ENCODE measurements around the gene FOXL2. TPM values are rescaled to one million over a fixed set of nuclear protein-coding genes. Genes with fewer than 3 reads are reported as not detected.

The FOXL2 gene
- total and polyA plus RNA-seq, 9 of the 15 experiments (the other 6 are each of a cell fraction or from before 2014, with no cell fraction given) = 0.27 to 22.1 (median 3.2) TPM

DNA sequence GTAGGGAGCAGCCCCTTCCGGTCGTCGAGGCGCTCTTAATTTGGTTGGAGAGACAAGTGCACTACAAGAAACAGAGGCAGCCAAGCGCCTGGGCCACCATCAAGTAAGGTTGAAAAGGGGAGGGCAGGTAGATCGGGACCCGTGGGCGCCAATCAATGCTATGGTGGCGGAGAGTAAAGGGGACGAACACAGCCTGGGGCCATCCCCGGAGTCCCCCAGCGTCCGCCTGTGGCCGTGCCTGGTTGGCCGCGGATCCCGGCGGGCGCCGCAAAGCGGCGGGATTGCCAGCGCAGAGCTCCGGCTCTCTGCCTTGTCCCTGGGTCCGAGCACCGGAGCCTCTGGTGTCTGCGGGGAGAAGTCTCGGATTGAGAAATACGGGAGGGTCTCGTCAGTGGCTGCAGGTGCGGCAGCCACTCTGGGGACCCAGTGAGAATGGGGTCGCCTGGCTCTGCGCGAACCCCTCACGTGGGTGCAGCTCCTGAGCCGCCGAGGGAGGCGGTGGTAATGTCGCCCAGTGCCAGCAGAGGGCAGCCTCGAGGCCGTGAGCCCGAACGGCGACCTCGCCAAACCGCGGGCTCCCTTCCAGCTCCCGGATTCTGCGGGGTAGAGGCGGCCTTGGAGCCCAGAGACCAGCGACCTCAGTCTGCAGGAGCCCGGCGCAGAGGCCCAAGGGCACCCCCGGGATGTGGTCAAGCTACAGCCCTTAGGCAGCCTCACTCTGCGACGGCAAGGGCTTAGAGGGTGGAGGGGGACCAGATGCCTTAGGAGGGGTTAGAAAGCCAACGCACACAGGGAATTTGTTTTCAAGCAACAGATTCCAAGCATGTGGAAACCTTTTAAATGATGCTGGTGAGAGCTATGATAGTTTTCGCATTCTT is 10.8 kb downstream of the FOXL2 start (continued):
- no peak for TF ChIP-seq JUND (IDR thresholded peaks at IDR 0.05; ENCODE audit: borderline replicate concordance, low read depth, low read length)
- no peak; the same call in 2 of the 3 replicates for TF ChIP-seq JUND (tag; IDR thresholded peaks at IDR 0.05; ENCODE audit: borderline replicate concordance, low read depth, low read length)
- TF ChIP-seq TEAD4 (IDR thresholded peaks at IDR 0.05; ENCODE audit: low read length) = no peak
- TF ChIP-seq TEAD4 (CRISPR knock-in tag; IDR thresholded peaks at IDR 0.05; ENCODE audit: borderline replicate concordance) = no peak
- TF ChIP-seq, protein P1, sequence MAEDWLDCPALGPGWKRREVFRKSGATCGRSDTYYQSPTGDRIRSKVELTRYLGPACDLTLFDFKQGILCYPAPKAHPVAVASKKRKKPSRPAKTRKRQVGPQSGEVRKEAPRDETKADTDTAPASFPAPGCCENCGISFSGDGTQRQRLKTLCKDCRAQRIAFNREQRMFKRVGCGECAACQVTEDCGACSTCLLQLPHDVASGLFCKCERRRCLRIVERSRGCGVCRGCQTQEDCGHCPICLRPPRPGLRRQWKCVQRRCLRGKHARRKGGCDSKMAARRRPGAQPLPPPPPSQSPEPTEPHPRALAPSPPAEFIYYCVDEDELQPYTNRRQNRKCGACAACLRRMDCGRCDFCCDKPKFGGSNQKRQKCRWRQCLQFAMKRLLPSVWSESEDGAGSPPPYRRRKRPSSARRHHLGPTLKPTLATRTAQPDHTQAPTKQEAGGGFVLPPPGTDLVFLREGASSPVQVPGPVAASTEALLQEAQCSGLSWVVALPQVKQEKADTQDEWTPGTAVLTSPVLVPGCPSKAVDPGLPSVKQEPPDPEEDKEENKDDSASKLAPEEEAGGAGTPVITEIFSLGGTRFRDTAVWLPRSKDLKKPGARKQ (CRISPR knock-in tag; IDR thresholded peaks at IDR 0.05) = peak; percentile 74; the same call in 1 of the 2 replicates
- TF ChIP-seq, protein P2, sequence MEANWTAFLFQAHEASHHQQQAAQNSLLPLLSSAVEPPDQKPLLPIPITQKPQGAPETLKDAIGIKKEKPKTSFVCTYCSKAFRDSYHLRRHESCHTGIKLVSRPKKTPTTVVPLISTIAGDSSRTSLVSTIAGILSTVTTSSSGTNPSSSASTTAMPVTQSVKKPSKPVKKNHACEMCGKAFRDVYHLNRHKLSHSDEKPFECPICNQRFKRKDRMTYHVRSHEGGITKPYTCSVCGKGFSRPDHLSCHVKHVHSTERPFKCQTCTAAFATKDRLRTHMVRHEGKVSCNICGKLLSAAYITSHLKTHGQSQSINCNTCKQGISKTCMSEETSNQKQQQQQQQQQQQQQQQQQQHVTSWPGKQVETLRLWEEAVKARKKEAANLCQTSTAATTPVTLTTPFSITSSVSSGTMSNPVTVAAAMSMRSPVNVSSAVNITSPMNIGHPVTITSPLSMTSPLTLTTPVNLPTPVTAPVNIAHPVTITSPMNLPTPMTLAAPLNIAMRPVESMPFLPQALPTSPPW (CRISPR knock-in tag; IDR thresholded peaks at IDR 0.05) = peak; percentile 19; the same call in 1 of the 2 replicates
- TF ChIP-seq, protein P3, sequence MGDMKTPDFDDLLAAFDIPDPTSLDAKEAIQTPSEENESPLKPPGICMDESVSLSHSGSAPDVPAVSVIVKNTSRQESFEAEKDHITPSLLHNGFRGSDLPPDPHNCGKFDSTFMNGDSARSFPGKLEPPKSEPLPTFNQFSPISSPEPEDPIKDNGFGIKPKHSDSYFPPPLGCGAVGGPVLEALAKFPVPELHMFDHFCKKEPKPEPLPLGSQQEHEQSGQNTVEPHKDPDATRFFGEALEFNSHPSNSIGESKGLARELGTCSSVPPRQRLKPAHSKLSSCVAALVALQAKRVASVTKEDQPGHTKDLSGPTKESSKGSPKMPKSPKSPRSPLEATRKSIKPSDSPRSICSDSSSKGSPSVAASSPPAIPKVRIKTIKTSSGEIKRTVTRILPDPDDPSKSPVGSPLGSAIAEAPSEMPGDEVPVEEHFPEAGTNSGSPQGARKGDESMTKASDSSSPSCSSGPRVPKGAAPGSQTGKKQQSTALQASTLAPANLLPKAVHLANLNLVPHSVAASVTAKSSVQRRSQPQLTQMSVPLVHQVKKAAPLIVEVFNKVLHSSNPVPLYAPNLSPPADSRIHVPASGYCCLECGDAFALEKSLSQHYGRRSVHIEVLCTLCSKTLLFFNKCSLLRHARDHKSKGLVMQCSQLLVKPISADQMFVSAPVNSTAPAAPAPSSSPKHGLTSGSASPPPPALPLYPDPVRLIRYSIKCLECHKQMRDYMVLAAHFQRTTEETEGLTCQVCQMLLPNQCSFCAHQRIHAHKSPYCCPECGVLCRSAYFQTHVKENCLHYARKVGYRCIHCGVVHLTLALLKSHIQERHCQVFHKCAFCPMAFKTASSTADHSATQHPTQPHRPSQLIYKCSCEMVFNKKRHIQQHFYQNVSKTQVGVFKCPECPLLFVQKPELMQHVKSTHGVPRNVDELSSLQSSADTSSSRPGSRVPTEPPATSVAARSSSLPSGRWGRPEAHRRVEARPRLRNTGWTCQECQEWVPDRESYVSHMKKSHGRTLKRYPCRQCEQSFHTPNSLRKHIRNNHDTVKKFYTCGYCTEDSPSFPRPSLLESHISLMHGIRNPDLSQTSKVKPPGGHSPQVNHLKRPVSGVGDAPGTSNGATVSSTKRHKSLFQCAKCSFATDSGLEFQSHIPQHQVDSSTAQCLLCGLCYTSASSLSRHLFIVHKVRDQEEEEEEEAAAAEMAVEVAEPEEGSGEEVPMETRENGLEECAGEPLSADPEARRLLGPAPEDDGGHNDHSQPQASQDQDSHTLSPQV (IDR thresholded peaks at IDR 0.05) = peak; percentile 57
- peak; percentile 14 for TF ChIP-seq TAF1 (IDR thresholded peaks at IDR 0.05; ENCODE audit: control insufficient read depth, extremely low read depth, insufficient read depth, low read length, severe bottlenecking)
- TF ChIP-seq KLF13 (tag; IDR thresholded peaks at IDR 0.05; ENCODE audit: borderline replicate concordance, low read depth) = no peak
- no peak for TF ChIP-seq PHB (CRISPR knock-in tag; IDR thresholded peaks at IDR 0.05)
- TF ChIP-seq, protein P4, sequence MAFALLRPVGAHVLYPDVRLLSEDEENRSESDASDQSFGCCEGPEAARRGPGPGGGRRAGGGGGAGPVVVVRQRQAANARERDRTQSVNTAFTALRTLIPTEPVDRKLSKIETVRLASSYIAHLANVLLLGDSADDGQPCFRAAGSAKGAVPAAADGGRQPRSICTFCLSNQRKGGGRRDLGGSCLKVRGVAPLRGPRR (CRISPR knock-in tag; IDR thresholded peaks at IDR 0.05) = no peak
- TF ChIP-seq, protein P5, sequence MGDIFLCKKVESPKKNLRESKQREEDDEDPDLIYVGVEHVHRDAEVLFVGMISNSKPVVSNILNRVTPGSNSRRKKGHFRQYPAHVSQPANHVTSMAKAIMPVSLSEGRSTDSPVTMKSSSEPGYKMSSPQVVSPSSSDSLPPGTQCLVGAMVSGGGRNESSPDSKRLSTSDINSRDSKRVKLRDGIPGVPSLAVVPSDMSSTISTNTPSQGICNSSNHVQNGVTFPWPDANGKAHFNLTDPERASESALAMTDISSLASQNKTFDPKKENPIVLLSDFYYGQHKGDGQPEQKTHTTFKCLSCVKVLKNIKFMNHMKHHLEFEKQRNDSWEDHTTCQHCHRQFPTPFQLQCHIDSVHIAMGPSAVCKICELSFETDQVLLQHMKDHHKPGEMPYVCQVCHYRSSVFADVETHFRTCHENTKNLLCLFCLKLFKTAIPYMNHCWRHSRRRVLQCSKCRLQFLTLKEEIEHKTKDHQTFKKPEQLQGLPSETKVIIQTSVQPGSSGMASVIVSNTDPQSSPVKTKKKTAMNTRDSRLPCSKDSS (IDR thresholded peaks at IDR 0.05; ENCODE audit: low read depth, partially characterized antibody) = no peak
